ENCODE data around the gene CA12.

GRCh38 chr15:63417721-63418120 is 36.1 kb upstream of the CA12 start:
- TF ChIP-seq RARB (CRISPR knock-in tag; IDR thresholded peaks at IDR 0.05) (no peak), PATZ1 (CRISPR knock-in tag; IDR thresholded peaks at IDR 0.05; ENCODE audit: borderline replicate concordance) (no peak), ZNF565 (CRISPR knock-in tag; conservative IDR thresholded peaks at IDR 0.05; ENCODE audit: low read depth) (no peak), ZNF8 (CRISPR knock-in tag; IDR thresholded peaks at IDR 0.05) (no peak)
